GM18951 (cell line): Measurements from ENCODE around the gene NLGN1.
"Not testable (repeated sequence)": the region's sequence is repeated elsewhere in the genome, so short reads cannot be mapped to it uniquely, and the experiment has no call there.

Source experiments
- POLR2A ChIP-seq: IDR thresholded peaks from 4 replicates; pipeline ENCODE4 v1.6.1; 2011; ENCODE audit warnings: mild to moderate bottlenecking; ENCODE audit not compliant: insufficient read length, insufficient read depth; ENCODE audit errors: extremely low read depth
- in situ Hi-C: fragments of 300-500 bp; cut with MboI; formaldehyde crosslinking; loops from one replicate; pipeline ENCODE4 v1.12.0; 2022; ENCODE audit warnings: low sequenced_read_pairs, mixed read lengths, inconsistent platforms; ENCODE audit not compliant: unreplicated experiment

The NLGN1 gene

DNA sequence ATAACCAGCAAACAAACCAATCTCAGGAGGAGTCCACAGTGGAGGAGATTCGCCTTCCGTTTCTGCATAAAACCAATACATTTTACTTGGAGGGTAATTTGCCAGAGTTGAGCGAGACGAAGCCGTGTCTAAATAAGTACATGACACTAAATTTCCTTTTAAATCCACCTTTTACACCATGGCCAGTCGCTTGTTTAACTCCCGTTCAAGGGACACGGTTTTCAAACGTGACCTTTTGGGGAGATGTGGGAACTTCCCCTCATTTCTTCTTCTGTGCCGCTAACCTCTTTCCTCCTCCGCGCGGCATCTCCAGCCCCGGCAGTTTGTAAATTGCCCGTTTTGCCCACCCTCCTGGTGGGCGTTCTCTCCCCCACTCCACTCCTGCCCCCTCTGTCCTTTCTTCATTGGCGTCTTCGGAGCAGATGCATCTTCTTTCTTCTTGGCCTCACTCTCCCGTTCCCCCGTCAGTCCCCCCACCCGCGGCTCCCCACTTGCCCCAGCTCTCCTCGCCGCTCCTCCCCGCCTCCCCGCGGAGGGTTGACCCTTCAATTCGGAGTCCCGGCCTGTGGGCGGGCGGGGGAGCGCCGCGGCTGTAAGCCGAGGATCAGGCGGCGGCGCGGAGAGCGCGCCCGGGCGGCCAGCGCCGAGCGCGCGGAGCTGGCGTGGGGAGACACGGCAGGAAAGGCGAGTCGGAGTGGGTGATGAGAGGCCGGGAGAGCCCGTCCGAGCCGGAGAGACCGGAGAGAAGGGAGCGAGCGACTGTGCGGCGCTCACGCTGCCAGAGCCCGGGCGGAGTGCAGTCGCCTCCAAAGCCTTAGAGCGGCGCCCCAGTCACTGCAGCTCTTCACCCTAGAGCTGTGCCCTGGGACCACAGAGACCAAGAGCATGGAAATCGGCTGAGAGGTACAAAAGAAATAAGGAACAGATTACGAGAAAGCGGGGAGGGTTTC, at the start of gene NLGN1:
NLGN1 (plus strand) TSS at position 584 of the 950 bp plus-strand sequence.
- in situ Hi-C loops: no loop called here
- TF ChIP-seq POLR2A: no peak

DNA sequence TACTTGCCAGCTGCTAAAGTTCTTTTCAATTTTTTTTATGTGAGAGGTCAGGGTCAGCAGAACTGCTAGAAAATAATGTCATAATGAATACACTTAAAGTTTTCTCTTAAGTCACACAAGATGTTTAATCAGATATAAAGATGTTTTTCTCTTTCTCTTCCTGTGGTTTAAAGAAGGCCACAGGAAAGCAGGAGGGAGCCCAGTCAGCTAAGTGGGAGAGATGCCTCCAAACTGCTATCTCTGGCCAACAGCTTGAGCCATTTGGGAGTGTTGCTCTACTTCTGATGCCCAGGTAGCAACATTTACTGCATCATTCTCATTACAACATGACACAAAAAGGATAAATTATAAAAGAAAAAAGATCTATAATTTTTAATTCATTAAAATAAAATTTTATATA, 45.7 kb upstream of the NLGN1 start:
- in situ Hi-C loops: no loop called here
- TF ChIP-seq POLR2A: no peak

DNA sequence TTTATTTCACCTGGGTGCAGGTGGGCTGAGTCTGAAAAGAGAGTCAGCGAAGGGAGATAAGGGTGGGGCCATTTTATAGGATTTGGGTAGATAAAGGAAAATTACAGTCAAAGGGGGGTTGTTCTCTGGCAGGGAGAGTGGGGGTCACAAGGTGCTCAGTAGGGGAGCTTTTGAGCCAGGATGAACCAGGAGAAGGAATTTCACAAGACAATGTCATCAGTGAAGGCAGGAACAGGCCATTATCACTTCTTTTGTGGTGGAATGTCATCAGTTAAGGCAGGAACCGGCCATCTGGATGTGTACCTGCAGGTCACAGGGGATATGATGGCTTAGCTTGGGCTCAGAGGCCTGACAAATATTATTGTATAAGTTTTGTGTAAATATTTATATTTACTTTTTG, 44.4 kb upstream of the NLGN1 start:
- in situ Hi-C loops: not testable (repeated sequence)

DNA sequence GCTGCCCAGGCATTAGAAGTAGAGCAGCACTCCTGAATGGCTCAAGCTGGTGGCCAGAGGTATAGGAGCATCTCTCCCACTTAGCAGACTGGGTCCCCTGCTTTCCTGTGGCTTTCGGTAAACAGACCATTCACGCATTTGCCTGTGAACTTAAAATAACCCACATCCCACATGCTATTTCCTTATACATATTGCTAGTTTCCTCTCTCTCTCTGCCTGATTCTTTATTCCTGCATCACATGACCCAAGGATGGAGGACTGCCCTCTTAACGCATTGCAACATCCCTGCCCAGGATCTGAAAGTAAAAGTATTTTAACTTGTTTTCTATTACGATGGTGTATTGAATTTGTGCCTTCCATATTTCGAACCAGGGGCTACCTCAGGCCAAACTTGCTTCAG, 43.4 kb upstream of the NLGN1 start:
- in situ Hi-C loops: no loop called here
- no peak for TF ChIP-seq POLR2A

DNA sequence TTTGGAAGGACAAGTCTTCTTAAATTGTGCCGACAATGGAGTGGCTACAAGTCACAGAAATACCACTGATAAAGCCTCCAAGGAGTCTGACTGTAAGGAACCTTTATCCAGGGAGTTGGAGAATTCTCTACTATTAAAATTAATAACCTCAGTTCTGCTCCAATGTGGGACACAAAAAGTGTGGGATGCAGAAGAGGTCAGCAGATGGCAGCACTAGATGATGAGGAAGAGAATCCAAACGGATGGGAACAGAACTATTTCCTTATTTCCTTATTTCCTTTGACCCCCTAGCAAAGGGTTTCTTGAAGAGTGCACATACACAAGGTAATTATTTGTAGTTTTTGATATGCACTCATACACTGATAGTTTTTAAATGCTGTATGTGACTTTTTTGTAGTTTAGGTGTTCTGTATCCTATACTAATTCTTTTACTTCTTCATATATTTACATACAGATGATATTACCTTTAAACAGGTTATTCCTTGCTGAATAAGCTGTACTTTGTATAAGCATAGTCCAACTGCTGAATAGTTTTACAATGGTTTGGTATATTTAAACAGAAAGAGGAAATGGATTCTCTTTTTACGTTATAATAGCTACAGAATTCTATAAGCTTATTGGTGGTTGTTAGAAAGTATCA, 25.6 kb upstream of the NLGN1 start:
- in situ Hi-C loops: no loop called here
- no peak for TF ChIP-seq POLR2A

DNA sequence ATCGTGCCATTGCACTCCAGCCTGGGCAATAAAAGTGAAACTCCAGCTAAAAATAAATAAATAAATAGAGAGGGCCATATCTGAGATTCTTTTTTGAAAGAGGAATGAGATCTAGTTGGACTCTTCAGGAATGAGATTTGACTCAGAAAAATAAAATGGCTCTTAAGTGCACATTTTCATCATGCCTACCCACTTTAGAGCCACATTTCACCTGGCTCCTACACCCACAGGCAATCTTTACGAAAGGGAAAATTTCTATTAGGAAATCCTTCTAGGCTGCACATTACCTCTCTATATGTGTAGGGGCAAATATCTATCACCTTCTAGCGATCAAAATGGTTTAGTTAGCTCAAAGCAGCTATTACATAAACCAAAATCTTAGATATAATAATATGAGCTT, 16.9 kb upstream of the NLGN1 start:
- in situ Hi-C loops: no loop called here
- TF ChIP-seq POLR2A: no peak

DNA sequence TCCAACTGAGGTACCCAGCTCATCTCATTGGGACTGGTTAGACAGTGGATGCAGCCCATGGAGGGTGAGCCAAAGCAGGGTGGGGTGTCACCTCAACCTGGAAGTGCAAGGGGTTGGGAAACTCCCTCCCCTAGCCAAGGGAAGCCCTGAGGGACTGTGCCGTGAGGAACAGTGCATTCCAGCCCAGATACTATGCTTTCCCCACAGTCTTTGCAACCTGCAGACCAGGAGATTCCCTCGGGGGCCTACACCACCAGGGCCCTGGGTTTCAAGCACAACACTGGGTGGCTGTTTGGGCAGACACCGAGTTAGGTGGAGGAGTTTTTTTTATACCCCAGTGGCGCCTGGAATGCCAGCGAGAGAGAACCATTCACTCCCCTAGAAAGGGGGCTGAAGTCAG, 15.6 kb upstream of the NLGN1 start:
- in situ Hi-C loops: not testable (repeated sequence)

DNA sequence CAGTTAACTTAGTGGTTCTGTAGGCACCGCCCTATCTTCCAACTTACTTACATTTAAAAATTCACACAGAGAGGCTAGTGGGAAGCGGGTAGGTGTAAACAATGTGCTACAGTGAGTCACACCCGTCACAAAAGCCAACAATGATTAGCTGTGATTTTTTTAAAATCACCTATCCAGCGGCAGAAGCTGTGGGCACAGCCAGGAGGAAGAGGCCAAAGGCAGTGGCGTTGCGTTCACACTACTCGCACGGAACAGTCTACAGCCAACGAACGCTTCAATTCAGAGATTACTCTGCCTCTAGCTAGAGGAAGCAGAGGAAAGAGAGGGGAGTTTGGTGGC, 2.5 kb upstream of the NLGN1 start:
- TF ChIP-seq POLR2A: no peak

DNA sequence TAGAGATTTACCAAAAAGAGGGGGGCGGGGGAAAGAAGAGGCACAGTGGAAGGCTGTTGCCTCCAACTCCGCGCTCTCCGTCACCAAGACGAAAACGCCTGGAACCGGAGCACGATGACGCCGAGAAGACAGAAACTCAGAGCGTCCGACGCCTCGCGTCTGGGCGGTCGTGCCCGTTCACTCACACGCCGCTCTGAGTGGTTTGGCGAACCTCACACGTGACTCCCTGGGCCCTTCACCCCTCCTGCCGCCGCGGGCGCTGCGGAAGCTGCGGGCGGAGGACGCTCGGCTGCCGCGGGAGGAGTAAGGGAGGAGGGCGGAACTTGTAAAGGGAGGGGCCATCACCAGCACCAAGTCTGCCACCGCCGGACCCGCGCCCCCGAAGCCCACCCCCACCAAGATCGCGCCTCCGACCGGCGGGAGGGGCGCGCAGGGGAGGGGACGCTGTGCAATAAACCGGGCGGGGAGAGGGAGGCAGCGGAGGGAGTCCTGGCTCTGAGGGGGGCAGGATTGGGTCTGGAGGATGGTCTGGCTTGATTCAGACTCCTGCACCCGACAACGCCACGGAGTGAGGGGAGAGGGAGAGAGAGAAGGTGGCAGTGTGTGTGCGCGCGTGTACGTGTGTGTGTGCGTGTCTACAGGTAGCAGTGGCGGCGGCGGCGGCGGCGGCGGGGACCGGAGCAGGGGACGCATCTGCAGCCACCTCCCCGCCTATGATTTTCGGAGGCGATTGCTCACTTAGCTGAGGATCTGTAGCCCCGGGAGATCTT, 1.9 kb upstream of the NLGN1 start:
- in situ Hi-C loops: no loop called here

More for the DNA sequence above, 2.5 kb upstream of the NLGN1 start:
- in situ Hi-C loops: no loop called here

DNA sequence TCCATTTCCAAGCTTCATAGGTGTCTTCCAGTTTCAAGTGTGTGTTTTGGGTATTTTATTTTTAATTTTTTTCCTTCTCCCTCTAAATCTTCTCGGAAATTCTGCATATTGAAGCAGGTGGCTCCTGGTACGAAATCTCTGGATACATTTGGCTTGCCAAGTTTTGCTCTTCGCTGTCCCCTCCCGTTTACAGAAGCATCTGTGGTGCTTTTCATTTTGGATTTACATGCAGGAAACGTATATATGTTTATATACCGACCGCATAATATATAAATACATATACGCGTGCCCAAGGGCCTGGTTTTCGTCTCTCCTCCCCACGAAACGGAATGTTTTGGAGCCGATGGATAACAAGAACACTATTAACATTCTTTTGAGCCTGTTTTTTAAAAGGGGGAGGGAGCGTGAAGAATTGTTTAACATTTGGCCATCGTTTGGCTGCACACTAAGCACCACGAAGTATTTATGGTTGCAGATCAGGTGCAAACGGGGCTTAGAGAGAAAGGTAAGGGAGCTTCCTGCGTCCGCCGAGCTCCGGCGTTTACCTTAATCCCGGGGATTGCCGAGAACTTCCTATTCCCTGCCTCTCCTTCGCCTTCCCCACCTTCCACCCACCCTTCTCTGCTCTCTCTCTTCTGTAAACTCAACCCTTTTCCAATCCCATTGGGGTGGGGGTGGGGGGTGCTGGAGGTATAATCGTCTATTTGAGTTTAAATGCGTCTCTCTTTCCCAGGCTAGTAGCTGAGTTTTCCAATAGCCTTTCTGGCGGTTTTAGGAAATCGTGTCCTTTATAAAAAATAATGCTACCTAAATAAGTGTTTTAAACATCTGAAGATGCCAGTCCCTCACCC, 1.1 kb upstream of the NLGN1 start:
- no peak for TF ChIP-seq POLR2A
- in situ Hi-C loops: no loop called here

More for the DNA sequence above, 1.9 kb upstream of the NLGN1 start:
- TF ChIP-seq POLR2A: no peak

DNA sequence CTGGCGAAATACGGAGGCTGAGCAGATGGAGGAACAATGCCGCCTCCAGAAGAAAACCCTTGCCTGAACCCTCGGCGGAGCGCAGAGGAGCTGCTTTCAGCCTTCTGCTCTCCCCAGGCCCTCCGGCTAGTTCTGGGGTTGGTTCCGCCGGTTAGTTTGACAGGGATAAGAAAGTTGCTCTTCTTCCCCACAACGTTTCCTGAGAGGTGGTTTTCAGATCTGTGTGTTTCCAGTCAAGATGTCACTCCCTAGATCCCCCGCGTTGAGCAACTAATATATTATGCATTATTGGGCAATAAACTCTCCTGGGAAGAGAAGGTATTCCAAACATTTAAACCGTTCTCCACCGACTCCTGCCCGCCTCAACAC, 551 bp downstream of the NLGN1 start:
- no peak for TF ChIP-seq POLR2A
- in situ Hi-C loops: no loop called here

DNA sequence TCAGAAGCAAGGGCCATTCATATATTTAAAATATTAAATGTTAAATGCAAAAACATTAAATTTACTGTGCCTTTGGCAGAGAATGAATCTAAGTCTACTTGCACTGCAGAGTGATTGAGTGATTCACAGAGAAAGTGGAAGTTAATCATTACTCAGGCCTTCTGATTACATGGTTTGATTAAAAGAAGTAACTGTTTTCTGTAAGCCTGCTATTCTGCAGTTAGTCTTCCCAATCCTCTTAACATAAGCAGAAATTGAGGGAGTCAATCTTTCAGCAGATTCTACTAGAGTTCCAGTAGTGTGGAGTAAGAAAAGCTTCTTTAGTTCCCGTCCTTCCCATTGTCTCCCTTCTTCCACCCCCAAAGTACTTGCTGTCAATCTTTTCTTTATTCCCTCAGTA, 1.5 kb downstream of the NLGN1 start:
- no peak for TF ChIP-seq POLR2A

DNA sequence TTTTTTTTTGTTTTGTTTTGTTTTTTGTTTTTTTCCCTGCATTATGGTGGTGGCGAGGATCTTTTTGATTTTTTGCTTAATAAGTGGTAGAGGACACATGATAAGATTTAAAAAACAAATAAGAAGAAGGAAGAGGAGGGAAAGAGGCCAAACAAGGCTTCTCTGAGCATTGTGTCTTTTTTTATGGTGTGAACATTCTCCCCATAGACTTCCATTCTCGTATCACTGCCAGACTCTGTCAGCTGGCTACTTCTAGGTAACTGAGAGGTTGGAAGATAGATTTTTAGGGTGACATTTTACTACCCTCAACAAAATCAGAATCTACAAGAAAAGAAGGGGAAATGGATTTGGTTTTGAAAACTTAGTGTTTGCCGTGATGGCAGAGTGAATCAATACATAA, 3.8 kb downstream of the NLGN1 start:
- in situ Hi-C loops: no loop called here
- no peak for TF ChIP-seq POLR2A

More for the DNA sequence above, 1.5 kb downstream of the NLGN1 start:
- in situ Hi-C loops: no loop called here

DNA sequence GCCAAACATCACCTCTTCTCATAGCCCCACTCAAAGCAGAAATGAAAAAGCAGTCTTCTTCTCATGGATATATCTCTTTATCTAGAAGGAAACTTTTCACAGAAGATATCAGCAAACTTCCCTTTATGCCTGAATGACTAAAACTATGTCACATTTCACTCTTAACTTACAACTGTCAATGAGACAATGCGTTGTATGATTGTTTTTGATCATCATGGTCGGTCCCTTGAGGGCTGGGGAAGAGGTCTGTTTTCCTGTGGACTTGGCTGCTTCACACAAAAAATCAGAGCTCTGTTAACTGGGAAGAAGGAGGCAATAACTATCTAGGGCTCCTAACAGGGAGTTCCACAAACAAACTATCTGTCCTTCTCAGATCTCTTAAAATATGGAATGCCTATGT, 5.1 kb downstream of the NLGN1 start:
- in situ Hi-C loops: no loop called here
- TF ChIP-seq POLR2A: no peak
